ENCODE measurements around the gene RNF145.
"Not testable (repeated sequence)": the region's sequence is repeated elsewhere in the genome, so short reads cannot be mapped to it uniquely, and the experiment has no call there.

RNF145 gene, protein sequence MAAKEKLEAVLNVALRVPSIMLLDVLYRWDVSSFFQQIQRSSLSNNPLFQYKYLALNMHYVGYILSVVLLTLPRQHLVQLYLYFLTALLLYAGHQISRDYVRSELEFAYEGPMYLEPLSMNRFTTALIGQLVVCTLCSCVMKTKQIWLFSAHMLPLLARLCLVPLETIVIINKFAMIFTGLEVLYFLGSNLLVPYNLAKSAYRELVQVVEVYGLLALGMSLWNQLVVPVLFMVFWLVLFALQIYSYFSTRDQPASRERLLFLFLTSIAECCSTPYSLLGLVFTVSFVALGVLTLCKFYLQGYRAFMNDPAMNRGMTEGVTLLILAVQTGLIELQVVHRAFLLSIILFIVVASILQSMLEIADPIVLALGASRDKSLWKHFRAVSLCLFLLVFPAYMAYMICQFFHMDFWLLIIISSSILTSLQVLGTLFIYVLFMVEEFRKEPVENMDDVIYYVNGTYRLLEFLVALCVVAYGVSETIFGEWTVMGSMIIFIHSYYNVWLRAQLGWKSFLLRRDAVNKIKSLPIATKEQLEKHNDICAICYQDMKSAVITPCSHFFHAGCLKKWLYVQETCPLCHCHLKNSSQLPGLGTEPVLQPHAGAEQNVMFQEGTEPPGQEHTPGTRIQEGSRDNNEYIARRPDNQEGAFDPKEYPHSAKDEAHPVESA

DNA sequence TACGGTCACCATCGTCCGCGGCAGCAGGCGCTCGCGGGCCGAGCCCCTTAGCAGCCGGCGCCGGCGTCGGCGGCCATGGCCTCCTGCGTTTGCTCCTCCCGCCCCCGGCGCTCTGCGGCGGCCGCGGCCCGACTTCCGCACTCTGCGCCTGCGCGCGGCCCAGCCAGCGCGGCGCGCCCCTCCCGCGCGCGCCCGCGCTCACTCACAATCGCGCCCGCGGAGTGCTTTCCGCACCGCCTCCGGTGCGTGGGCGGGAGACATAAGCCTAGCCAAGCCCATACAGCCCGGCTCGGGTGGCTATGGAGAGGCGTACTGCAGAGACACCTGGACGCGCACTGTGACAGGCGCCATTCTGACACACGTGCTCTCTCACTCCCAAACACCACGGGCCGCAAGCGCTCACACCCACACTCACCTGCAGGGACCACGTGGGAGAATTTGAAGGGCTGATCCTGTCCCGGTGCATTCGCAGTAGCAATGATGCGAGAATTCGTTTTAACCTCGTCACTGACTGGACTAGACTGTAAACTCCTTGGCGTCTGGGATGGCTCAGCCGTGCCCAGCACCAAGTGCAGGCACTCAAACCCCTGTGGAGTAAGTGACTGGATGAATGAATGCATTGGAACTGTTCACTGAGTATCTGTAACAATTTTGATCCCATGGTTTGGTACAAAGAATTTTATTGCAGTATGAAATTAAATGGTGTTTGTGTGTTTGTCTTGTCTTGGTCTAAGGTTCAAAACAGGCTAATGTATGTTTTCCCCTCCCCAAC lies at the start of gene RNF145:
Gene RNF145, minus strand, starts transcription at position 116 of the 772 bp plus-strand sequence. CDS start 5,936 bp downstream, outside the sequence.
- DNase-seq: peak; percentile 55

DNA sequence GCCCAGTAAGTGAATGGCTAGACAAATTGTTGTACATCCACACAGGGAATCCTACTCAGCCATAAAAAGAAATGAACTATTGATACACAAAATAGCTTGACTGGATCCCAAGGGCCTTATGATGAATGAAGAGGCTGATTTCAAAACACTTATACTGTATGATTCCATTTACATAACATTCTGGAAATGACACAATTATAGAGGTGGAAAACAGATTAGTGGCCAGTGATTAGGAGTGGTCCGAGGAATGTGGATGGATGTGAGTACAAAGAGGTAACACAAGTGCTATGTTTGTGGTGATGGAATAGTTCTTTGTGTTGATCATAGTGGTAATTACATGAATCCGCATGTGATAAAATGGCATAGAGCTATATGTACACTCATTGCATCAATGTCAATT lies 49.0 kb upstream of the RNF145 start:
- DNase-seq: no peak

DNA sequence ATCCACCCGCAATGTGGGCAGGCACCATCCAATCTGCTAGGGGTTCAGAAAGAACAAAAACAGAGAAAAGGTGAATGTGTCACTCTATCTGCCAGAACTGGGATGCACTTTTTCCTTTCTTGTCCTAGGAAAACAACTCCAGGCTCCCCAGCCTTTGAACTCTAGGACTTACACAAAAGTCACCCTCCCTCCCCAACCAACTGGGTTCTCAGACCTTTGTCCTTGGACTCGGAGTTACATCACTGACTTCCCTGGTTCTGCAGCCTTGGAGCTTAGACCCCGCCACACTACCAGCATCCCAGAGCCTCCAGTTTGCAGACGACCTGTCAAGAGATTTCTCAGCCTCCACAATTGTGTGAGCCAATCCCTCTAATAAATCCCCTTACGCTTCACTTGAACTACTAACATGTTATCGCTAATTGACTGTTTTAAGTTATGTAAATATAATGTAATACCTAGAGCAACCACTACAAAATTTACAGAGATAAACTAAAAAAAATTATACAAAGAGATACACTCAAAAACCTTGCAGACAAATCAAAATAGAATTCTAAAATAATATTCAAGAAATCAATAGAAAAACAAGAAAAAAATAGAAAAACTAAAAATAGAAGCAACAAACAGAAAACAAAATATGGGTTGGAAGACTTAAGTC lies 48.4 kb upstream of the RNF145 start:
- no peak for DNase-seq

DNA sequence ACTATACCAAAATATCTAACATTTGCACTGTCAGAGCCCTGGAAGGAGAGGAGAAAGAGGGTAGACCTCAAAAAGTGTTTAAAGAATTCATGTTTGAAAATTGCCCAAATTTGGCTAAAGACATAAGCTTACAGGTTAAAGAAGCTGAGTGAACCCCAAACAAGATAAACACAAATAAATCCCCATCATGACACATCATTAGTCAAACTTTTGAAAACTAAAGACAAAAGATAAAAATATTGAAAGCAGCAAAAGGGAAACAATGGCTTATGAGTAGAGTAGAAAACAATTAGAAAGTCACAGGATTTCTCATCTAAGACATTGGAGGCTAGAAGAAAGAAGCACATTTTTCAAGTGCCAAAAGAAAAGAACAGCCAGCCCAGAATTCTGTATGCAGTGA lies 47.7 kb upstream of the RNF145 start:
- DNase-seq: no peak

DNA sequence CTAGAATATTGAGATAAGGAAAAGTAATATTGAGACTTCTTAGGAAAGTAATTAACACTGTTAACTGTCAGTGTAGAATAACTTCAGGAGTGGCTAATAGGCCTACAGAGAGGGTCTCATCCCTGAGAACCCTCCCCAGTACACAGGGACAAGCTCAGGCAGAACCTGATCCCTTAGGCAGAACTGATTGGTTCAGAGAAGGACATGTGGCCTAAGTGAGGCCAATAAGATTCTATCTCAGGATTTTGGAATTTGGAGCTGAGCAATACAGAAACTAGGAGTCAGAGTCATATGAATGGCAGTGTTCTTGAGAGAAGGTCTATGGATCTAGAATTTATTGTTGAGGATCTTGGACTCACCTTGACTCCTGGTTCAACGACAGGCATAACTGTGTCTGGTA lies 42.8 kb upstream of the RNF145 start:
- no peak for DNase-seq

DNA sequence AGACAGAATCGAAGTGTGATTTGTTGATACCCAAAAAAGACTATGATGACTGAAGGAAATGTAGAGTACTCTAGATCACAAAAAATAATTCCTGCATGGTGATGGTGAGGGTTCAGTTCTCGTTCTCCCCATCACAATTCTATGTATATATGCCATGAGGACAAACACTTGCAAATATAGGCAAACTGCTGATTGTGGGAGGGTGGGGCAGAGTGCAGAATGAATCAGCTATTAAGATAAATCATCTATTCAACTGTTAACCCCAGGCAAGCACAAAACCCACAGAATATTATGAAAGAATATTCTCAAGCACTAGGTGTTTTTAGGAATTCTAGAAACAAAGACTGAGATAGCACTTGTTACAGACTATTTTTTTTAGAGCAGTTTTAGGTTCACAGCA lies 39.8 kb upstream of the RNF145 start:
- no peak for DNase-seq

DNA sequence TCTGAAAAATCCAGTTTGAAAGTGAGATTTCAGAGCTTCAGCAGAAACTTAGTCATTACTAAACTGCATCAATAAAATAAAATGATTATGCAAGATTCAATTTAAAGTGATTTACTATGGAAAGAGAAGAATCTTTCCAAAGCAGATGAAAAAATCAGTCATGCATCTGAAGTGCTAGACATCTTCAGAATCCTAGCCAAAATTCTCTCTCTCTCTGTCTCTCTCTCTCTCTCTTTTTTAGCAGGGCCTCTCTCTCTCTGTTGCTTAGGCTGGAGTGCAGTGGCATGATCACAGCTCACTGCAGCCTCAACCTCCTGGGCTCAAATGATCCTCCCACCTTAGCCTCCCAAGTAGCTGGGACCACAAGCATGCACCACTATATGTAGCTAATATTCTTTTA lies 35.5 kb upstream of the RNF145 start:
- no peak for DNase-seq

DNA sequence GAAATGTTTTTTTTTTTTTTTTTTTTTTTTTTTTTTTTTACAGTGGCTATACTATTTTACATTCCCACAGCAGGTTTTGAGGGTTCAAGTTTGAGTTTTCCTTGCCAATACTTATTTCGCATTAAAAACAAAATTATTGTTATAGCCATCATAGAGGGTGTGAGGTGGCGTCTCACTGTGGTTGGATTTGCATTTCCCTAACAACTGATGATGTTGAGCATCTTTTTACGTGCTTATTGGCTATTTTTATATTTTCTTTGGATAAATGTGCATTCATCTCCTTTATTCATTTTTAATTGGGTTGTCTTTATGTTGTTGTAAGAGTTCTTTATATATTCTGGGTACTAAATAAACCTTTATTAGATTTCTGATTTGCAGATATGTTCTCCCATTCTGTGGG lies 34.8 kb upstream of the RNF145 start:
- no peak for DNase-seq

DNA sequence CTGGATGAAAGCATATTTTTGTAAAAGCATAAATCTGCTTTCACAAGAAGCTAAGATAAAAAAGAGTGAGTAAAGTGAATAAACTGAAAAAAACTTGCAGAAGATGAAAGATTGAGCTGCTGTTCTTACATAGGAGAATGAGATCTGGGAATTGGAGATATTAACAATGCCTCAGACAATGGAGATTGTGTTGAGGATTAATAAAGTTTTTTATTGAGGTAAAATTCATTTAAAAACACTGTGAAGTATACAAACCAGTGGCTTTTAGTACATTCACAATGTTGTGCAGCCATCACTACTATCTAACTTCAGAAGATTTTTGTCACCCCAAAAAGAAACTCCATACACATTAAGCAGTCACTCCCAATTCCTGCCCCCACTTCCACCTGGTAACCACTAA lies 34.0 kb upstream of the RNF145 start:
- no peak for DNase-seq

DNA sequence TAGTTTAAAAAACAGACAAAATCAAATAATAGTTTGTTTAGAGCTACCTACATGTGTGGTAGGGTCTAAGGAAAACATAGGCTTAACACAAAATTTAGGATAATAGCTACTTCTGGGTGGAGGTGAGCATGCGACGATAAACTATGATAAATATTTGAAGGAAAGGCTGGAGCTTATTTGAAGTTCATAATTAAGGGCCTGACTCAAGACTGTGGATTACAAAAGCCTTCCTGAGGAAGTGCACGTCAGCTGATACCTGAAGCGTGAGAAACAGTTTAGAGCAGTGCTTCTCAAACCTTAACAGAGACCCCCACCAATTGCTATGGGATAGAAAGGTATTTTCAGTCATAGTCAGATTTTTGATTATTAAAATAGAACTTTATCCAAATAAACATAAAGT lies 33.3 kb upstream of the RNF145 start:
- no peak for DNase-seq

DNA sequence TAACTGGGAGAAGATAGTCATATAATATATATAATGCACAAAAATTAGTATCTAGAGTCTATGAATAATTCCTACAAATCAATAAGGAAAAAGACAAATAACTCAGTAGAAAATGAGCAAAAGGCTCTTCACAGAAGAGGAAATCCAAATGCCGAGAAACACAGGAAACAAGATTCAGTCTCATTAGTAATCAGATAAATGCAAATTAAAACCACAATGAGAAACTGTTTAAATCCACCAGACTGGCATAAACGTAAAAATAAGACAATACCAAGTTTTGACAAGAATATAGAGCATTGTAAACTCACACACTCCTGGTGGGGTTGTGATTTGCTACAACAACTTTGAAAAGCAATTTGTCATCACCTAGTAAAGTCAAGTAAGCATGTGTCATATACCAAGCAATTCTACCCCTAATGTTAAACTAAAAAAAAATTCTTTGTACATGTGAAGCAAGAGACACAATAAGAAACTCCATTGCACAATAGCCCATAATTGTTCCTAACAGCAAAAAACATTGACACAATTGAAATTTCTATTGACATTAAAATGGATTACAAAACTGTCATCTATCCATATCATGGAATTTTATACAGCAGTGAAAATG lies 32.7 kb upstream of the RNF145 start:
- no peak for DNase-seq

DNA sequence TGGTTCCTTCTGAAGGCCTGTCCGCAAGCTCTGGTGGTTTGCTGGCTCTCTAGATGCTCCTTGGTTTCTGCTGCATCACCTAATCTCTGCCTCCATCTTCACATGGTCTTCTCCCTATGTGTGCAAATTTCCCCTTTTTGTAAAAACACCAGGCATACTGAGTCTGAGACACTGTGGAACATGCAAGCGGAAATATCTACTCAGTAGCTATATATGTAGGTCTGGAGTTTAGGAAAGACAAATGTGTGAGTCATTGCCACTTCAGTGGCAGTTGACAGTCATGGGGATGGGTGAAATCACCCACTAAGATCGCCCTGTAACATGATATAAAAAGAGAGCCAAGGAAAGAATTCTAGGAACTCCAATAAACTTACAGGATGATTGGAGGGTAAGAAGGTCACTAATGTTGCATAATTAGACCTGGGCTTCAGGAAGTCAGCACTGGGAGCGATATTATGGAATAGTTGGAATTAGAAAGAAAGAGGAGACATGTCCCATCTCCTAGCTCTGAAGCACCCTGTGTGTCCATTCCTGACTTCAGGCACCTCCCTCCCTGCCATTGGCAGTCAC lies 31.0 kb upstream of the RNF145 start:
- DNase-seq: no peak

DNA sequence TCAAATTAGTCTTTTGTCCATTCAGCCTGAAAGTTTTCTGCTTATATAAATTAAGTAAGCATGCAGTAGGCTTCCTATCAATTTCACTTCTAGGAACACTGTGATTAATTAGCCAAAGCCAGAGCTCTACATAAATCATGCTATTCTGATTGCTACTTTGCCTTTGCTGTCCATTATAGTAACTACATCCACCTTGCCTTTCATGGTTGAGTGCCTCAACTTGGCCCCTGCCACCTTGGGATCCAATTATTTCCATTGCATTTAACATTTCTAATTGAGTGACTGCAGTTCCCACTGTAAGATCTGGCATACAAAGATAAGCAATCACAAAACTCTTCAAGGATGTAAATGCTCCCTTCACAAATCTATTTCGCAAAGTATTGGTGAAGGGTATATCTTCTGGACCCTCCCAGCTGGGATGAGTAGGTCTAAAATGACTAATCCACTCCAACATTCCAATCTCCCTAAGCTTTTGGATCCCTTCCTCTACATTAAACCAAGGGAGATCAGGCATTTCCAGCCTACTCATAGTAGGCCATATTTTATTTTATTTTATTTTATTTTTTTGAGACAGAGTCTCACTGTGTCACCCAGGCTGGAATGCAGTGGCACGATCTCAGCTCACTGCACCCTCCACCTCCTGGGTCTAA lies 26.6 kb upstream of the RNF145 start:
- DNase-seq: not testable (repeated sequence)

DNA sequence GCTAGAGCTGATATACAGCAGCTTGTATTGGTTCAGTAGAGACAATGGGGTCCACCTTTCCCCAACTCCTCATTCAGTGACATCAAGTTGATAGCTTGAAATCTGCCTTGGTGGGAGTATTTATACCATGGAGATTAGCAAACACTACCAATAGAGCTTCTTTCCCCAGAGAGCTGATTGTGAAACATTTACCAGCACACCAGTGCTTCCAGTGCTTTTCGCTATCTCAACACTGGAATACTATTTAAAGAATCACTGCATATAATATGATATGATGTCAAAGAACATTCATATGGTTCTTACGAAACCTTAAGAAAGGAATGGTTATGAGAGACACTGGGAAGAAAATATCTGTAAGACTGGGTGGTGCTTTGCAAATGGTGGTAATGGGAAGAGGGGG lies 21.8 kb upstream of the RNF145 start:
- DNase-seq: no peak

DNA sequence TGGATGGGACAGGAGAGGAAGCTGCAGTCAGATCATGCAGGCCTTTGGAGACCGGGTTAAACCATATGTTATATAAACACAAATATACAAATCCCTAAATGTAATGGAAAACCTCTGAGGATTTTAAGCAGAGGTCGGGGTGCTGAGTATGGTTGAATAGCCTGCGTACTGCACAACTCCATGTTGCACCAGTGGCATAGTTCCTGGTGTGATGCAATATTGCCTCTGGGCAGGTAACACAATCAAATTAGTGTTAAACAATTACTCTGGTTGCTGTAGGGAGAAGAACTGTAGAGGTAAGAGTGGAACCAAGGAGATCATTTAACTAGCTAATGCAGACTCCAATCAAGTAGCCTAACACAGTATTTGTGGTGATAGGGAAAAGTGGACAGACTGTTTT lies 21.3 kb upstream of the RNF145 start:
- no peak for DNase-seq

DNA sequence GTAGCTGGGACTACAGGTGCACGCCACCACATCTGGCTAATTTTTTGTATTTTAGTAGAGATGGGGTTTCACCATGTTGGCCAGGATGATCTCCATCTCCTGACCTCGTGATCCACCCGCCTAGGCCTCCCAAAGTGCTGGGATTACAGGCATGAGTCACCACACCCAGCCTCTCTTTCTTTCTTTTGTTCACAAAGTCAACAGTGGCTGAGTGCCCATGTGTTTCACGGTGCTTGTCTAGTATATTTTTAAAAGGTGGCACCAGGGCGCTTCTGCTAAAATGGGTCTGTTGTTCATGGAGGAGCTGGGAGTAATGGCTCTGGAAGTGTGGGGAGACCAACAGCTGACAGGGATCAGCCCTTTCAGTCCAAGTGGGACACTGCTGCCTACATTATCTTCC lies 18.7 kb upstream of the RNF145 start:
- not testable (repeated sequence) for DNase-seq

DNA sequence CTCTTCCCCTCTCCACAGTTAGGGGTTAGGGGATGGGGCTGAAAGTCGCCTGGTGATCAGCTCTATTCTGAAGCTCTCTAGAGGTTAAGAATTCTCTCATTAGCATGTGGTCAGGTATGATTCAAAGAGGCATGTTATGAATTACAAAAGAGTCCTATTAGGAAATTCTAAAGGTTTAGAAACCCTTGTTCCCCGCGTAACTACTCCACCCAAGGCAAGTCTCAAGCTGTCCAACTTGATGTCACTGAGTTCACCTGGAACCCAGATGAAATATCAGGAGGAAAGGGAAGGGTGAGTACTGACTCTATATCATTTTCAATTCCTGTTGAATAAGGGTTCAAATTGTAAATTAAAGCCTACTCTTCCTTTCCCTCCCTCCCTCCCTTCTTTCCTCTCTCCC lies 18.1 kb upstream of the RNF145 start:
- no peak for DNase-seq

DNA sequence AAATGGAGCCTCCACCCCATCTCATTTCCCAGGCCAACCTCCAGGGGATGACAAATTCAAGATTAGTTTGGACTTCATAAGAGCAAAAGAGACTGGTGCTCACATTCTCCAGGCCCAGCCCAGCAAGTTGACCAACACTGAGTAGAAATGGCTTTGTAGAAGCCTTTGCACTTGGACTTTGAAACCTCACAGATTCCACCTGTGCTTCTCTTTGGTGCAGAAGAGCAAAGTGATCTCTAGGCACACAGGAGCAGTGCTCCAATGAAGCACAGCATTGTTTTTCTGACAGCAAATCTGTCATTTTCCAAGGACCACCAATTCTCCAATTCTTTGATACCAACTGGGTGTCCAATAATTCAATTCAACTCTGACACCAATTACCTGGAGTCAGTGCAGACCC lies 17.1 kb upstream of the RNF145 start:
- no peak for DNase-seq

DNA sequence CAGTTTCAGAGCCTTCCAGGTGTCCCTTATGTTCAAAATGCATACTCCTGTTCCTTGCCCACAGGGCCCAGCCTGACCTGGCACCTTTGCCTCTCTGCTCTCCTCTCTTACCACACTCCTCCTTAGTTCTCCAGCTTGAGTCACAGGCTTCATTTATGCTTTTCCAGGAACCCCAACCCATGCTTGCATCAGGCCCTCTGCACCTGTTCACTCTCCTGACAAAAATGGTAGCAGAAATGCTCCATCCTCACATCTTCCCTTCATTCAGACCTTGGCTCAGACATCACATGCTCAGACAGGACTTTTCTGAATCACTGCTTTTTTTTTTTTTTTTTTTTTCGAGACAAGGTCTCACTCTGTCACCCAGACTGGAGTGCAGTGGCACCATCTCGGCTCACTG lies 15.1 kb upstream of the RNF145 start:
- DNase-seq: no peak

DNA sequence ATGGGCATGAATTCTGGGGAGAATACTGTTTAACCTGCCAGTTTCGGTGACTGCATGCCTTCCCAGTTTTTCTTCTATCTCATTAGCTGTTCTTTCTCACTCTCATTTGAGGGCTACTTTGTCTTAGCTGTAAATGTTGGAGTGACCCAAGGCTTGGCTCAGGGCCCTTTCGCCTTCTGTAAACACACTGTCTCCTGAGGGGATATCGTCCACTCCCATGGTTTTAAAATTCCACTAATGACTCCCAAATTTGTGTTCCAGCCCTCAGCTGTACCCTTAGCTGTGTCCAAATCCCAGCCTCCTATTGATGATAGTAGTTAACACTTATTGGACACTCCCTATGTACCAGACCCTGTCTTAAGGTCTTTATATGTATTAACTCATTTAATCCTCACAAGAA lies 14.1 kb upstream of the RNF145 start:
- DNase-seq: no peak

DNA sequence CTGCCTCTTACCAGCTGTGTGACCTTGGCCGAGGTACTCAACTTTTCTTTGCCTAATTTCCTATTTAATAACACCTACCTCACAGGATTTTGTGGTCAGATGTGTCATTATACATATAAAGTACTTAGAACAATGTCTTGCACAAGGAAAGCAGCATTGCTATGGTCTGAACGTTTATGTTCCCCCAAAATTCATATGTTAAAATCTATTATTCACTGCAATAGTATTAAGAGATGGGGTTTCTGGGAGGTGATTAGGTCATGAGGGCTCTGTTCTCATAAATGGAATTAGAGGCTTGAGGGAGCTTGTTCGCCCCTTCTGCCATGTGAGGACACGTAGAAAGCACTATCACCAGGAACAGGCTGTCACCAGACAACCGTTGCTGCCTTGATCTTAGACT lies 10.9 kb upstream of the RNF145 start:
- no peak for DNase-seq

DNA sequence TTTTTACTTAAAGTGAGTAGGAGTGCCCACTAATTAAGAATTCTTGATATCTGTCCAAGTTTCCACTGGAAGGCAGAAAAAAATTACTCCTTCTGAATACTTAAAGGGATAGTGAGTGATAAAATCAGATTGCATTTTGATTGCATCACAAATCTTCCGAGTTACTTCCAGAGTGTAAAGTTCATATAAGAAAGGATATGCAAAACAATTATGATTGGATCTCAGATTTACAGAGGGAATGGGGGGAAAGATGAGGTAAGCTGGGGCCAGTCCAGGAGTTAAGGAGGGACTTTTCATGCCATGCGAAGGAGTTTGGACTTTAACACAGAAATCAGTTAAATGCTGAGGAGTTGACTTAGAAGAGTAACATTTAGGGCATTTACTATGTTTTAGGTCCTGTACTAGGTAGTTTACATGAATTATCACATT lies 9.3 kb upstream of the RNF145 start:
- DNase-seq: no peak
